Measurements from ENCODE around the gene CDH16.

DNA sequence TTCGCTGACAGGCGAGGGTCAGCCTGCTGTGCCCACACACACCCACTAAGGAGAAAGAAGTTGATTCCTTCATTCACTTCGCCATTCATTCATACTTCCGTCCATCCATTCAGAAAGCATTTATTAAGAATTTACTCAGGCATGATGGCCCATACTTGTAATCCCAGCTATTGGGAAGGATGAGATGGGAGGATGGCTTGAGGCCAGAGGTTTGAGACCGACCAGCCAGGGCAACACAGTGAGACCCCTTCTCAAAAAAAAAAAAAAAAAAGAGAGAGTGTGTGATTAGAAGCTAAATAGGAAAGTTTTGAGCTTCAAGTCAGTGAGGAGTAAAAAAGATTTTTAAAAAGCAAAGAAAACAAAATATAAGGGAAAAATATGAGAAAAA, 25.4 kb upstream of the CDH16 start:
- no peak for TF ChIP-seq FOS (IDR thresholded peaks at IDR 0.05; ENCODE audit: borderline replicate concordance, insufficient read depth, low read length)
- TF ChIP-seq MYC (IDR thresholded peaks at IDR 0.05; ENCODE audit: low read depth, low read length) = no peak
- TF ChIP-seq, protein P1, sequence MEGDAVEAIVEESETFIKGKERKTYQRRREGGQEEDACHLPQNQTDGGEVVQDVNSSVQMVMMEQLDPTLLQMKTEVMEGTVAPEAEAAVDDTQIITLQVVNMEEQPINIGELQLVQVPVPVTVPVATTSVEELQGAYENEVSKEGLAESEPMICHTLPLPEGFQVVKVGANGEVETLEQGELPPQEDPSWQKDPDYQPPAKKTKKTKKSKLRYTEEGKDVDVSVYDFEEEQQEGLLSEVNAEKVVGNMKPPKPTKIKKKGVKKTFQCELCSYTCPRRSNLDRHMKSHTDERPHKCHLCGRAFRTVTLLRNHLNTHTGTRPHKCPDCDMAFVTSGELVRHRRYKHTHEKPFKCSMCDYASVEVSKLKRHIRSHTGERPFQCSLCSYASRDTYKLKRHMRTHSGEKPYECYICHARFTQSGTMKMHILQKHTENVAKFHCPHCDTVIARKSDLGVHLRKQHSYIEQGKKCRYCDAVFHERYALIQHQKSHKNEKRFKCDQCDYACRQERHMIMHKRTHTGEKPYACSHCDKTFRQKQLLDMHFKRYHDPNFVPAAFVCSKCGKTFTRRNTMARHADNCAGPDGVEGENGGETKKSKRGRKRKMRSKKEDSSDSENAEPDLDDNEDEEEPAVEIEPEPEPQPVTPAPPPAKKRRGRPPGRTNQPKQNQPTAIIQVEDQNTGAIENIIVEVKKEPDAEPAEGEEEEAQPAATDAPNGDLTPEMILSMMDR (IDR thresholded peaks at IDR 0.05; ENCODE audit: extremely low read depth in 1 of 2, insufficient read depth in 1 of 2, low read depth in 1 of 2, low read length in 2 of 2) = no peak
- no peak for TF ChIP-seq POLR2AphosphoS5 (IDR thresholded peaks at IDR 0.05; ENCODE audit: insufficient read depth, low read depth, low read length)
- TF ChIP-seq EZH2 (IDR thresholded peaks at IDR 0.05; ENCODE audit: borderline replicate concordance, low read depth, low read length, severe bottlenecking) = no peak
- TF ChIP-seq JUN (IDR thresholded peaks at IDR 0.05; ENCODE audit: borderline replicate concordance, insufficient read depth, insufficient read length, low read depth) = no peak
- no peak for TF ChIP-seq POLR2A (IDR thresholded peaks at IDR 0.05; ENCODE audit: low read depth, low read length)
- TF ChIP-seq, protein P2, sequence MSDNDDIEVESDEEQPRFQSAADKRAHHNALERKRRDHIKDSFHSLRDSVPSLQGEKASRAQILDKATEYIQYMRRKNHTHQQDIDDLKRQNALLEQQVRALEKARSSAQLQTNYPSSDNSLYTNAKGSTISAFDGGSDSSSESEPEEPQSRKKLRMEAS (IDR thresholded peaks at IDR 0.05; ENCODE audit: insufficient read depth, insufficient read length) = no peak
